Inferior parietal cortex (tissue), 1 donor: ENCODE data around the gene CDK6.
"Not testable (repeated sequence)": the region's sequence is repeated elsewhere in the genome, so short reads cannot be mapped to it uniquely, and the experiment has no call there.

Source experiments
- DNase-seq: peaks from one replicate; pipeline ENCODE4 v3.0.0-alpha.2; 2016; ENCODE audit errors: extremely low spot score

CDK6 gene

DNA sequence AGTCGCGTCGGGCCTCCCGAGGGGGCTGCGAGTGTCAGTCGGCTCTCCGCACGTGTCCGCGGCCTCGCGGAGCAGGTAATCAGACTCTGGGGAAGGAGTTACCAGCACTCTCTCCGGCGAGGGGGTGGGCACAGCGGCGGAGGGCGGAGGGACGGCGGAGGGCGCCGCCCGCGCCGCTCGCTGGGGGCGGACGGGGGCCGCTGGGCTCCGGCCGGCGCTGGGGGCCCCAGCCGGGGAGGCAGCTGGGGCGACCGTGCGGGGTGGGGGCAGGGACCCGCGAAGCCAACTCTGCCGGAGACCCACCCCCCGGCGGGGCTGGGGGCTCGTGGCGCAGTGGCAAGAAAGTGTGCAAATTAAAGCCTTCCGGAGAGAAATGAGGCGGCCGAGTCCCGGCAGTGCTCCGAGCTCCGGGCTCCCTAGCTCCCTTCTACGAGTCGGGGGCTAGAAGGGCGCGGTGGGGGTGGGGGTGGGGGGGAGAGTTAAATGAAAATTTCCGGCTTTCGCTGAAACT, at the start of gene CDK6:
CDK6 (minus strand) TSS at position 85 of the 511 bp plus-strand sequence. CDS start 3,250 bp downstream, outside the sequence.
- no peak for DNase-seq

DNA sequence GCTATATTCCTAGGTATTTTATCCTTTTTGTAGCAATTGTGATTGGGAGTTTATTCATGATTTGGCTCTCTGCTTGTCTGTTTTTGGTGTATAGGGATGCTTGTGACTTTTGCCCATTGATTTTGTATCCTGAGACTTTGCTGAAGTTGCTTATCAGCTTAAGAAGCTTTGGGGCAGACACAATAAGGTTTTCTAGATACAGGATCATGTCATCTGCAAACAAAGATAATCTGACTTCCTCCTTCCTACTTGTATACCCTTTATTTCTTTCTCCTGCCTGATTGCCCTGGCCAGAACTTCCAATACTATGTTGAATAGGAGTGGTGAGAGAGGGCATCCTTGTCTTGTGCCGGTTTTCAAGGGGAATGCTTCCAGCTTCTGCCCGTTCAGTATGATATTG, 49.7 kb upstream of the CDK6 start:
- not testable (repeated sequence) for DNase-seq

DNA sequence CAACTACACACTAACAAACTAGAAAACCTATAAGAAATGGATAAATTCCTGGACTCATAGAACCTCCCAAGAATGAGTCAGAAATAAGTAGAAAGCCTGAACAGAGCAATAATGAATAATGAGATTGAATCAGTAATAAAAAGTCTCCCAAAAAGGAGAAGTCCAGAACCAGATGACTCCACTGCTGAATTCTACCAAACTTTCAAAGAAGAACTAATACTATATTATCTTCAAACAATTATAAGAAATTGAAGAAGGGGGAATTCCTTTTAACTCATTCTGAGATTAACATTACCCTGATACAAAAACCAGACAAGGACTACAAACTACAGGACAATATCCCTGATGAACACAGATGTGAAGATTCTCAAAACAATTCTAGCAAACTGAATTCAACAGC, 47.8 kb upstream of the CDK6 start:
- DNase-seq: no peak

DNA sequence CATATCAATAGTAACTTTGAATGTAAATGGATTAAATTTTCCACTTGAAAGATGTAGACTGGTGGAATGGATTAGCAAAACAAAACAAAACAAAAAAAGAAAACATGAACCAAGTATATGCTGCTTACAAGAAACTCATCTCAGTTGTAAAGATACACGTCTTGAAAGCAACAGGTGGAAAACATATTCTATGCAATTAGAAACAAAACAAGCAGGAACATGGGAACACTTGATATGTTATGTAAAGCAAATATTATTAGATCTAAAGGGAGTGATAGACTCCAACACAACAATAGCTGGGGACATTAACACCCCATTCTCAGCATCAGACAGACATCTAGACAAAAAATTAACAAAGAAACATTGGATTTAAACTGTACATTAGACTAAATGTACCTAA, 46.4 kb upstream of the CDK6 start:
- no peak for DNase-seq

DNA sequence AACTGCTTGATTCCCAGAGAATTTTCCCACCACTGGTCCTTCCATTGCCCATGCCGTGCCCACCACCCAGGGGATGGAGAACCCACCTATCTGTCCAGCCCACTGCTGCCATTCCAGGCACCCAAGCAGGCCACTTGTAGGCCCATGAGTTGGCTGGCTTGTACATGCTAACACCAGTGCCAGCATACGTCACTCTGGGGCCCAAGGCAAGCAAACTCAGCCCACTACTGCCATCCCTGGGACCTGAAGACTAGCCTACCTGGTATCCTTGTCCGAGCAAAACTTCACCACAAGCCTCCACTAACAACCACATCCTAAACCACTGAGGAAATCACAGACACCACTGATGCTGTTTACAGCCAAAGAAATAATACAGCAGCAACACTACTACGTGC, 44.7 kb upstream of the CDK6 start:
- DNase-seq: no peak

DNA sequence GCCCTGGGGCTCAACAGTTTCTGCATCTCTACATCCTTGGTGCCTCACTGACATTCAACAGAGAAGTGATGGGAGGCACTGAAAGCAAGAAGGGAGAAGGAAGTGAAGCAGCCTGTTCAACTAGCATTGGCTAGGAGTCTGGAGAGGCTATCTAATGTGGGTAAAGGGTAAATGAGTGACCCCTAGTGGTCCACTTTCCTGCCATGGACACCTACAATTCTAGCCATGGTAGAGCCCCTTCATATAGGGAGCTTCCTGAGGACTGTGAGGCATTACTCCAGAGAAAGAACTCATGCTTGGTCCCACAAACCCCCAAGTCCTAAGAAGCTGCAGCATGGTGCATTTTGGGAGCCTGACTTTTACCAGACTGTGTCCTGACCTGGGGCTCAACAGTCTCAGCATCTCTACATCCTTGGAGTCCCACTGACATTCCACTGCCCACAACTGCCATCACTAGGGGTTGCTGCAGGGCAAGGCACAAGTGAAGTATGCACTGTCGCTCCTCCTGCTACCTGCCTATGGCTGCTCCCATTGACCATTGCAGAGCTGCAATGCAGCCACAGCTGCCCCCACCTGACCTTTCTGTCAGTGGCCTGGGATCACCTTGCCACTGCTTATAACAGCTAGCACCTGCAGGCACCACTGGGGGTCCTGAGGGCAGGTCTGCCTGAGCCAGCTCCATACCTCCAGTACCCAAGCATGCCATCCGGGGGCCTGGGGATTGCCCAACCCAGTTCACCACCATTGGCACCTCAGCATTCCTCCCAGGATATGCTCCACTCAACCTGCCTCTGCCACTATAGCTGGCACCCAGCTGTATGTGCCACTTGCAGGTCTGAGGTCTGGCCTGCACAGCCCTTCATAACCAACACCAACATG, 44.1 kb upstream of the CDK6 start:
- DNase-seq: peak; percentile 17

DNA sequence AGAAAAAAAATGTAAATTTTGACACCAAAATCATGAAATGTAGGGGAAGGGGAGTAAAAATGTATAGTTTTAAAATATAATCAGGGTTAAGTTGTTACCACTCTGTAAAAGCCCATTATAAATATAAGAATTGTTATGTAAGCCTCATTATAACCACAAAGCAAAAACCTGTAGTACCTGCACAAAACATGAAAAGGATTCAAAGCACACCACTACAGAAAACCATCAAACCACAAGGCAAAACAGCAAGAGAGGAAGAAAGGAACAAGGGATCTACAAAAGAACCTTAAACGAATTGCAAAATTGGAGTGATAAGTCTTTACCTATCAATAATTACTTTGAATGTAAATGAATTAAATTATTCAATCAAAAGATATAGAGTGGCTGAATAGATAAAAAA, 41.0 kb upstream of the CDK6 start:
- DNase-seq: no peak

DNA sequence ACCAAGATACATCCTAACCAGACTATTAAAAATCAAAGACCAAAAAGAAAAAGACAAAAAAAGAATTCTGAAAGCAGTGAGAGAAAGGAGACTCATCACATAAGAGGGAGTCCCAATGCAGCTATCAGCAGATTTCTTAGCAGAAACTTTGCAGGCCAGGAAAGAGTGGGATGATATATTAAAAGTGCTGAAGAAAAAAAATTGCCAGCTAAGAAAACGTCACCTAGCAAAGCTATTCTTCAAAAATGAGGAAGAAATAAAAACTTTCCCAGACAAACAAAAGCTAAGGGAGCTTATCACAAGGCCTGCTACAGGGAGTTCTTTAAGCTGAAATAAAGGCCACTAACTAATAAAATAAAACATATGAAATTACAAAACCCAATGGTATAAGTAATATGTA, 40.5 kb upstream of the CDK6 start:
- no peak for DNase-seq

DNA sequence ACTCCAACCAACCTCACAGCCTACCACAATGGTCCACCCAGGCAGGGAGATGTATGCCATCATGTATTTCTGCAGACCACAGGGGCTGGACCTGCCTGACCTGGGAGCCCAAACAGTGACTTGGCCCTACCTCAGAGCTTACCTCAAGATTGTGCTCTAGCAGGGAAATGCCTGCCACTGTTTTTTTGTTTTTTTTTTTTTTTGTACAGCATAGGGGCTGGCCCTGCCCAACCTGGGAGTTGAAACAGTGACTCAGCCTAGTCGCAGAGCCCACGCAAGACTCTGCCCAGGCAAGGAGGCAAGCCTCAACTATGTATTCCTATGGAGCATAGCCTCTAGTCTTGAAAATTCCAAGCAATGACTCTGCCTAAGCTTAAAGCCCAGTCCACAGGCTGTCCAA, 39.3 kb upstream of the CDK6 start:
- DNase-seq: no peak

DNA sequence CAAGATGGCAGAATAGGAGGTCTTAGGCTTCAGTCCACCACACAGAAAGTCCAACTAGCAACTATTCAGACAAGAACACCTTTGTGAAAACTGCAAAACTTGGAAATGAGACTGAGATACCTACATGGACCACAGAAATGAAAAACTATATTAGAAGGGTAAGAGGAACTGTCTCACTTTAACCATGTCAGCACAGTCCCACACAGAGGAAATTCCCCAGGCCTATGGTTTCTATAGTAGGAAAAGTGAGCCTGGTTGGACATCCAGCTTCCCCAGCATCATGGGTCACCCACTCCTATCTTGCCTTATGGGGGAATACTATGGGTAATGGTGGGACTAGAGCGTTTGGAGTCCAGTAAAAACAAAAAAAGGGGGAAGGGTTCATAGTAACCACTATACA, 38.8 kb upstream of the CDK6 start:
- no peak for DNase-seq

DNA sequence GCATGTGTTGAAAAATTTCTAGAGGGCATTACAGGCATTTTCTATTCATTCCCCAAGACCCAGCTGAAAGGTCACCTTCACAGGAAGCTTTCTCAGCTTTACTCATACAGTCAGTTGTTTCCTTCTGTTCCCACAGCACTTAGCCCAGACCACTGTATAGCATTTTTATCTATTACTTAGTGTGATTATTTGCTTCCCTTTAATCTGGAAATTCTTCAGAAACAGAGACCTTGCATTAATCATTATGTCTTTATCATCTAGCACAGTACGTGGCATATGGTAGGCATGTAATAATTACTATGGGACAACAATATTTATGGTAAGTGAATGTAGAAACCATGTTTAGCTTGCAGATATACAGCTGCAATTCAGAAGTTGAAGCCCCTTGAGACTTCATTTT, 38.2 kb upstream of the CDK6 start:
- DNase-seq: no peak

DNA sequence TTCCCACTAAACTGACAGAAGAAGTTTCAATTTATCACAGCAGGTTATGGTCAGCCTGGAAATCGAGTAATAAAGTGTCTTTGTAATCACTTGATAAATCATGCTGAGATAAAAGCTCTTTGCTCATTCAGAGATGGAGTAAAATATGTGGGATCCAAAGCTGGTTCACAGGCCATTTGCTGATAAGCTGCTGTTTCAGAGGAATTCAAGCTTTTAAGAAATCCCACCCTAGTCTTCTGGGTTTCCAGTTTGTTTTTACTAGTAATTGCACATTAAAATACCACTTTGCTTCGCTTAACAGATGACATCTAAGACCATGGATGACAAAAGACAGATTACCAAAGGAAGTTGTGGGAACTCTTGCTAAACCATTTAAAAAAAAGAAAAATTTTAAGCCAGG, 37.4 kb upstream of the CDK6 start:
- no peak for DNase-seq

DNA sequence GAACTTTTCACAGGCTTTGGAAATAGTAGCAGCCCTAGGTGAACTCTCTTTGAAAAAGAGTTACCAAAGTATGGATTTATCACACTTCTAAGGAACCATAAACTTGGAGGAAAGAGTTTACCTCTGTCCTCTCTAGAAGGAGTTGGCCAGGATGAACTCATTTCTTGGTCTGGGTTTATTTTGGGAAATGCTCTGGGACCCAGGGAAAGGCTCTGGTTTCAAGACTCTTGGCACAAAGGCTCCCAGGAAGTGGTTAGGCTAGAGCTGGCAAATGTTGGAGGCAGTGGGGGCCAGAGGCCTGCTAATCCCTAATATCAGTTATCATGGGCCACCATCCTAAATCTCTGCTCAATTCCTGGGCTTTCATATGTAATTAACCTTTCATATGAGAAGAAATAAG, 36.3 kb upstream of the CDK6 start:
- DNase-seq: no peak

DNA sequence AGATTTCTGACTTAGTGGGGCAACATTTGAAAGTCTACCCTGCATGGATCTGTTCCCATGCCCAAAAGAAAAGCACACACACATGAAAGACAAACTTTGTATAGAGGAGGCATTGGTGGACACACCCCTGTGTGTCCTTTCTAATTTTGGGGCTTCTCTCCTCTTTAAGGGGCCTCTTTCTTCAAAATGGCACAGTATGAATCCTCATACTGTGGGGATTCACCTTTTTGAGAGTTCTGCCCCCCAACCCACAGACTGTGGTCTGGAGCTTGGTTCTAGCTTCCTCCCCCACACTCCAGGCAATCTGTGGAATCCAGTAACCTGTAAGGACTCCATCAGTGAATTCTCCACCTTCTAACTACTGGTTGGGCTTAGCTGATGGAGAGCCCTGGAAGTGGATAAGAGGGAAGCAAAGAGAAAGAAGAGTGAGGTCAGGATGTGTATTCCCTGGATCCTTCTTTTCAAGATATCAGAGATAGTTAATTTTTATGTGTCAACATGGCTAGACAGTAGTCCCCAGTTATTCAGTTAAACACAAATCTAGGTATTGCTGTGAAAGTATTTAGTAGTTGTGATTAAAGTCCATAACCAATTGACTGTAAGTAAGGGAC, 32.4 kb upstream of the CDK6 start:
- DNase-seq: no peak

DNA sequence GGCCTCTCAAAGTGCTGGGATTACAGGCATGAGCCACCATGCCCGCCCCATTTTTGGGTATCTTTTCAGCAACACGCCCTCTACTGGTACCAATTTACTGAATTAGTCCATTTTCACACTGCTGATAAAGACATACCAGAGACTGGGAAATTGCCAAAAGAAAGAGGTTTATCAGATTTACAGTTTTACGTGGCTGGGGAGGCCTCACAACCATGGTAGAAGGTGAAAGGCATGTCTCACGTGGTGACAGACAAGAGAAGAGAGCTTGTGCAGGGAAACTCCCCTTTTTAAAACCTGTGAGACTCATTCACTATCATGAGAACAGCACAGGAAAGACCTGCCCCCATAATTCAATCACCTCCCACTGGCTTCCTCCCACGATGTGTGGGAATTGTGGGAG, 27.8 kb upstream of the CDK6 start:
- DNase-seq: not testable (repeated sequence)

DNA sequence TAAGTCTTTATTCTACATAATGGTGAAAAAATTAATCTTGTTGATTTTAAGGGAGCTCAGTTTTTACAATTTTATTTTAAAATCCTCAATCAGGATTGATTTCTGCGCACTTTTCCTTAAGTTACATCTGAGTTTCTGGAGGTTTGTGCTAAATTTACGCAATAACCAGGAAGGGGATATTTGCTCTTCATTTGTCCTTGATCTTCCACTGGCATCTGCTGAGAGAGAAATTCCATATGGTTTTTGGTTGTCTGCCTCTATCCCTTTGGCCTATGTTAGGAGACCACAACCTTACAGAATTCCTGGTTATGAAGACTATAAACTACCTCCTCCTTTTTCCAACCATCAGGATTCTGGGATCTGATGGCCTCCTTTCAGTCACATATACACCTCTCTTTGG, 20.1 kb upstream of the CDK6 start:
- DNase-seq: no peak

DNA sequence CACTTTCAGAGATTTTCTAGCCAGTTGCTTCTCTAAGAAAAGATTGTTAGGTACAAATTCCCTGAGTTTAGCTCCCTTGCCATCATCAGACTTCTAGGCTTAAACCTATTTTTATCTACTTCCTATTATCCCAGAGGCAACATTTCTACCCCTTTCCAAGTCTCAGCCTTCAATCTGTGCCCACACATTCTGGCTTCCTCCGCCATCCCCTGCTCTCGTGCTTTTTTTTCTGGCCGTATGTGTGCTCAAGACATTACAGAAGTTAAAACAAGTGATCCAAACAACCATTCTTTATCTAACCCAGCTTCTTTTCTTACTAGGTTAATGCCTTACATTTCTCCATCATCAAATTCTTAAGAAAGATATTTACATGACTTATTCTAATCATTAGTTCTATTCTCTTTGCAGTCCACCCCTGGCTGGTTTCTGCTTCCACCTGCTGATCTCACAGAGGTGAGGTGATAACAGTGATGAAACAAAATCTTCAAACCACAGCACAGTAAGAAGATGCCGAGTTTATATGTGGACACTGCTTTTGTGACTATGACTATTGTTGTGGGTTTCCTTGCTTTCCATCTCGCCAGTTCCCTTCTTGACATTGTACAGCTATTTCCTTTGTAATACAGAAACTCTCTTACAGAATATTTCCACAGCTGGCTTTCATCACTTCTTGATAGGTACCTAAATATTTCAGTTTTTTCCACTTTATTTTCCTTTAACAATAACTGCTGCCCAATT, 18.3 kb upstream of the CDK6 start:
- DNase-seq: no peak

DNA sequence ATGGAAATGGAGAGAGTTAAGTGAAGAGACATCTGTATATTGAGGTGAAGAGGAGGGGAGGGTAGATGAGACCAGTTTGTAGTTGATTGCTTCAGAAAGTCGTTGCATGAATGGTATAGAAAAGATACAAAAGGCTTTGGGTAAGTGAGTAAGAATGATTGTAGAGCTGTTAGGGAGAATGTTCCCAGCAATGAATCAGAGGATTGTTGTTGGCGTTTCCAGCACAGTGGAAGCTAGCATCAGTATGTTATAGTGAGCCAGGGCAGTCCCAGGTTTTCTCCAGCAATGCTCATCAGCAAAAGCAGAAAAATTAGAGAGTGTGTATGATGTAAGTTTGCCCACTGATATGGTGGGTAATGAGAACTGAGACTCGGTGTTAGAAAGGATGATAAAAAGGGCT, 15.4 kb upstream of the CDK6 start:
- DNase-seq: no peak

DNA sequence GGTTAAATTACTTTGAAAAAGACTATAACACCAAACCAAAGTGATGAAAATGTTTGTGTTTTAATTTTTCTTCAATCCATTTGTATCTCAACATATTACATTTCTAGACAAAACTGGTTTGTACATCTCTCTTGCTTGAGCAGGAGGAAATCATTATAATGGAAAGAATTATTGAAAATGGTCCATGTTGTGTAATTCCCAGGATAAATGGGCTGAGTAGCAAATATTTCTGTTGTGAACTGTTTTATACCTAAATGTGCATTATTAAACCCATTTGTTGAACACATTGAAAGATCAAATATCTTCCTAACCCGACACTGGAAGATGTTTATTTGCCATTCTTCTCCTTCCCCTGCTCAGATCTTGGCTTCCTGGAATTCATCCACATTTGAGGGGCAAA, 14.1 kb upstream of the CDK6 start:
- DNase-seq: no peak

DNA sequence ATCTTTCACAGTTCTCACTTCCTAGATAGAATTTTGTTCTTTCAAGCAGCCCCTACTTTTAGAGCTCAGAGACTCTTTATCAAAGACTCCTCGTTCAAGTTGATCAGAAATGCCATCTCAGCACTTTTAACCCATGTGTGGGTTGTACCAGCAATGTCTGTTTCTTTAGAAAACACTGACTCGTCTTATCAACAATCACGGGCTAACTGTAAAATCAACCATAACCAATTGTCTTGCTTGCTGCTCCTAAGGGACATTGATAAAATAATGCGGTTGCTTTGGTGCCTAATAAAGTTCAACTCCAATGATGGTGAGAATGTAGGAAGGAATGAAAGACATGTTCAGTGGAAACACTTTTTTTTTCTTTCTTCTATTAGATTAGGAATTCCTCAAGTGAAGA, 12.9 kb upstream of the CDK6 start:
- DNase-seq: no peak

DNA sequence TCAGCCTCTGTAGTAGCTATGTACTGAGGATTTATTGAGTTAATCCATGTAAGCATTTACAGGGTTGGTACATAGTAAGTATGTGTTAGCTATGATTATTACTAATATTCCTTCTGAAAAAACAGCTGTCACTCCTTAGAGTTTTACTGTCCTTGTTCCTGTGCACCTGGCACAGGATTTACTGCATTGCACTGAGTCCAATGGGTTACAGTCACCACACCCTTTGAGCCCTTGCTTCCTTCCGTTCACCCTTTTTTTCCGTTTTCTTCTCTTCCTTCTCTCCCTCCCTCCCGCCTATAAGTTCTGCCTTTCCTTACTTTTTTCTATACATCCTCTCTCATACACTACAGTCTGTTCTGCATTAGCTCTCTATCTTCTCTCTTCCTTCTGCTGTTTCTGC, 12.5 kb upstream of the CDK6 start:
- no peak for DNase-seq

DNA sequence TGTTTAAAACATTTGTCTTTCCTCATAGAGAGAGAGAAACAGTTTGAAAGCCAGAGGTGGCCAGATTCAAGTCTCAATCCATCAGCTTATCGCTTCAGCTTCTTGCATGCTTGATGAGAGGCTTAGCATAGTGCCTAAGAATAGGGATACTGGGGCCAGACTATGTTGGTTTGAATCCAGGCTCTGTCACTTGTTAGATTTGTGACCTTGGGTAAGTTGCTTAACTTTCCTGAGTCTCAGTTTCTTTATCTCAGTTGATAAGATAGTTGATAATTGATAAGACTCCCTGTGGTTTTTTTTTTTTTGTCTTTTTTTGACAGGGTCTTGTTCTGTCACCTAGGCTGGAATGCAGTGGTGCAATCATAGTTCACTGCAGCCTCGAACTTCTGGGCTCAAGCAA, 12.1 kb upstream of the CDK6 start:
- DNase-seq: no peak

DNA sequence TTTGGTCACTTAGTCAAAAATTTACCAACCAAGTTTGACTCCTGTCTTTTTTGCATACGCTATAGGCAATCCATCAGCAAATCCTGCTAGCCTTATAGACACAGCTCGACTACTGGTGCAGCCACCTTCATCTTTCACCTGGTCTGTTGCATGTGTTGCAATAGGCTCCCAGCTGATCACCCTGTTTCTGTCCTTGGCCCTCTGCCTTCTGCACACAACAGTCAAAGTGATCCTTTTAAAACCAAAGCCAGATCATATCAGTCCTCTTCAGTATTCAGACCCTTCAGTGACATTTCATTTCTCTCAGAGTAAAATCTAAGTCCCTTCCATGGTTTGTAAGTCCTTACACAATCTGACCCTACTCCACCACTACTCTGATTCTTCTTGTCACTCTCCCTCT, 10.9 kb upstream of the CDK6 start:
- DNase-seq: no peak
